ENCODE results near the gene TTLL10.

- TF ChIP-seq EP300 (IDR thresholded peaks at IDR 0.05) (no peak), POLR2A (IDR thresholded peaks at IDR 0.05) (no peak)
- TF ChIP-seq, protein P1, sequence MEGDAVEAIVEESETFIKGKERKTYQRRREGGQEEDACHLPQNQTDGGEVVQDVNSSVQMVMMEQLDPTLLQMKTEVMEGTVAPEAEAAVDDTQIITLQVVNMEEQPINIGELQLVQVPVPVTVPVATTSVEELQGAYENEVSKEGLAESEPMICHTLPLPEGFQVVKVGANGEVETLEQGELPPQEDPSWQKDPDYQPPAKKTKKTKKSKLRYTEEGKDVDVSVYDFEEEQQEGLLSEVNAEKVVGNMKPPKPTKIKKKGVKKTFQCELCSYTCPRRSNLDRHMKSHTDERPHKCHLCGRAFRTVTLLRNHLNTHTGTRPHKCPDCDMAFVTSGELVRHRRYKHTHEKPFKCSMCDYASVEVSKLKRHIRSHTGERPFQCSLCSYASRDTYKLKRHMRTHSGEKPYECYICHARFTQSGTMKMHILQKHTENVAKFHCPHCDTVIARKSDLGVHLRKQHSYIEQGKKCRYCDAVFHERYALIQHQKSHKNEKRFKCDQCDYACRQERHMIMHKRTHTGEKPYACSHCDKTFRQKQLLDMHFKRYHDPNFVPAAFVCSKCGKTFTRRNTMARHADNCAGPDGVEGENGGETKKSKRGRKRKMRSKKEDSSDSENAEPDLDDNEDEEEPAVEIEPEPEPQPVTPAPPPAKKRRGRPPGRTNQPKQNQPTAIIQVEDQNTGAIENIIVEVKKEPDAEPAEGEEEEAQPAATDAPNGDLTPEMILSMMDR (IDR thresholded peaks at IDR 0.05), result no peak
These were observed 10.4 kb downstream of the TTLL10 start for GRCh38 chr1:1183833-1184775.

Measured in tibial nerve (tissue), 4 donors.